ENCODE measurements around the gene GCSH. TPM values are rescaled to one million over a fixed set of nuclear protein-coding genes. Genes with fewer than 3 reads are reported as not detected.

GCSH gene
- total and polyA plus RNA-seq, 10 of the 15 experiments (the other 5 are each of a cell fraction or from before 2014, with no cell fraction given): 14.7 to 108 (median 39.3) TPM

- no peak for TF ChIP-seq KDM1A (IDR thresholded peaks at IDR 0.05; ENCODE audit: borderline replicate concordance)
- no peak for TF ChIP-seq ETV6 (conservative IDR thresholded peaks at IDR 0.05 in 1 of 2, IDR thresholded peaks at IDR 0.05 in 1 of 2; ENCODE audit: borderline replicate concordance in 1 of 2, low read depth in 1 of 2)
- no peak for TF ChIP-seq MYB (IDR thresholded peaks at IDR 0.05; ENCODE audit: borderline replicate concordance, low read depth, low read length)
- TF ChIP-seq, protein P1, sequence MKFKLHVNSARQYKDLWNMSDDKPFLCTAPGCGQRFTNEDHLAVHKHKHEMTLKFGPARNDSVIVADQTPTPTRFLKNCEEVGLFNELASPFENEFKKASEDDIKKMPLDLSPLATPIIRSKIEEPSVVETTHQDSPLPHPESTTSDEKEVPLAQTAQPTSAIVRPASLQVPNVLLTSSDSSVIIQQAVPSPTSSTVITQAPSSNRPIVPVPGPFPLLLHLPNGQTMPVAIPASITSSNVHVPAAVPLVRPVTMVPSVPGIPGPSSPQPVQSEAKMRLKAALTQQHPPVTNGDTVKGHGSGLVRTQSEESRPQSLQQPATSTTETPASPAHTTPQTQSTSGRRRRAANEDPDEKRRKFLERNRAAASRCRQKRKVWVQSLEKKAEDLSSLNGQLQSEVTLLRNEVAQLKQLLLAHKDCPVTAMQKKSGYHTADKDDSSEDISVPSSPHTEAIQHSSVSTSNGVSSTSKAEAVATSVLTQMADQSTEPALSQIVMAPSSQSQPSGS (IDR thresholded peaks at IDR 0.05; ENCODE audit: low read length): no peak
- no peak for TF ChIP-seq TARDBP (IDR thresholded peaks at IDR 0.05; ENCODE audit: borderline replicate concordance)
- TF ChIP-seq IKZF2 (IDR thresholded peaks at IDR 0.05): no peak
- no peak for TF ChIP-seq YBX1 (IDR thresholded peaks at IDR 0.05)
These were observed 11.3 kb upstream of the GCSH start (continued) for GRCh38 chr16:81107511-81107910.

DNA sequence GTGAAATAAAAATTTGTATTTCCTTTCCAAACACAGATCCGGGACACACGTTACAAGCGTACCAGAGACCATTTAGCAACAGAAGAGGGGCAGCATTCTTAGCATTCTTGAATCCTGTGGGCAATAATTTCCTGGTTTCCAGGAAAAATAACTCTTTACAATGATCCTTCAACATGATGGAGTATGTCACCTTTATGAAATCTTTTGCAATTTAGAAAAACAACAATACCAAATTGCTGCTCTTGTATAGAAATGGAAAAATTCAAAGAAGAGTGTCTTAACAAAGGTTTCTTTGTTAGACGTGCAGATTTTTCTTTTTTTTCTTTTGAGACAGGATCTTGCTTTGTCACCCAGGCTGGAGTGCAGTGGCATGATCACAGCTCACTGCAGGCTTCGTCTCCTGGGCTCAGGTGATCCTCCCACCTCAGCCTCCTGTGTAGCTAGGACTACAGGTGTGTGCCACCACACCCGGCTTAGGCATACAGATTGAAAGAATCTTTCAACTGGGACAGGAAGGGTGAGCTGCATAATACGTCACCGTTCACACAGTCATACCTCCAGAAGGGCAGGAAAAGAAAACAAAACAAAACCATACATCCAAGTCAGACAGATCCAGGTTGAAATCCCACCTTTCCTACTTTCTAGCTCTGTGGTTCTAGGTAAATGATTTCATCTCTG is 10.8 kb upstream of the GCSH start:
- no peak for DNase-seq (ENCODE audit: low read depth, low spot score)

More for the DNA sequence above, 10.8 kb upstream of the GCSH start:
- ChIA-PET POLR2A (no interaction called here), SMC1A (ENCODE audit: uncharacterized antibody, unreplicated experiment) (no interaction called here), RAD21 (ENCODE audit: unreplicated experiment) (no interaction called here), CTCF (interaction anchor here (0.9 kb wide), 1 partner anchor 31 kb away, joined by 3 read pairs; no protein-coding TSS in a partner anchor)
- FAIRE-seq (no peak), ATAC-seq (peak; percentile 14; the same call in 1 of the 3 replicates)
- no peak for TF ChIP-seq EED (IDR thresholded peaks at IDR 0.05; ENCODE audit: low read depth)
- no peak for TF ChIP-seq STAT3 (IDR thresholded peaks at IDR 0.05; ENCODE audit: low read depth, low read length)
- TF ChIP-seq NR2C2 (IDR thresholded peaks at IDR 0.05; ENCODE audit: borderline replicate concordance, control insufficient read depth, insufficient read length, low read depth): no peak
- no peak for TF ChIP-seq JUNB (IDR thresholded peaks at IDR 0.05)
- no peak for TF ChIP-seq MTA2 (IDR thresholded peaks at IDR 0.05; ENCODE audit: low read depth)
- no peak for TF ChIP-seq BMI1 (IDR thresholded peaks at IDR 0.05; ENCODE audit: borderline replicate concordance)
- TF ChIP-seq NFYB (IDR thresholded peaks at IDR 0.05; ENCODE audit: insufficient read depth, low read depth, low read length): no peak
- no peak for TF ChIP-seq KLF5 (IDR thresholded peaks at IDR 0.05; ENCODE audit: partially characterized antibody)
- TF ChIP-seq, protein P2, sequence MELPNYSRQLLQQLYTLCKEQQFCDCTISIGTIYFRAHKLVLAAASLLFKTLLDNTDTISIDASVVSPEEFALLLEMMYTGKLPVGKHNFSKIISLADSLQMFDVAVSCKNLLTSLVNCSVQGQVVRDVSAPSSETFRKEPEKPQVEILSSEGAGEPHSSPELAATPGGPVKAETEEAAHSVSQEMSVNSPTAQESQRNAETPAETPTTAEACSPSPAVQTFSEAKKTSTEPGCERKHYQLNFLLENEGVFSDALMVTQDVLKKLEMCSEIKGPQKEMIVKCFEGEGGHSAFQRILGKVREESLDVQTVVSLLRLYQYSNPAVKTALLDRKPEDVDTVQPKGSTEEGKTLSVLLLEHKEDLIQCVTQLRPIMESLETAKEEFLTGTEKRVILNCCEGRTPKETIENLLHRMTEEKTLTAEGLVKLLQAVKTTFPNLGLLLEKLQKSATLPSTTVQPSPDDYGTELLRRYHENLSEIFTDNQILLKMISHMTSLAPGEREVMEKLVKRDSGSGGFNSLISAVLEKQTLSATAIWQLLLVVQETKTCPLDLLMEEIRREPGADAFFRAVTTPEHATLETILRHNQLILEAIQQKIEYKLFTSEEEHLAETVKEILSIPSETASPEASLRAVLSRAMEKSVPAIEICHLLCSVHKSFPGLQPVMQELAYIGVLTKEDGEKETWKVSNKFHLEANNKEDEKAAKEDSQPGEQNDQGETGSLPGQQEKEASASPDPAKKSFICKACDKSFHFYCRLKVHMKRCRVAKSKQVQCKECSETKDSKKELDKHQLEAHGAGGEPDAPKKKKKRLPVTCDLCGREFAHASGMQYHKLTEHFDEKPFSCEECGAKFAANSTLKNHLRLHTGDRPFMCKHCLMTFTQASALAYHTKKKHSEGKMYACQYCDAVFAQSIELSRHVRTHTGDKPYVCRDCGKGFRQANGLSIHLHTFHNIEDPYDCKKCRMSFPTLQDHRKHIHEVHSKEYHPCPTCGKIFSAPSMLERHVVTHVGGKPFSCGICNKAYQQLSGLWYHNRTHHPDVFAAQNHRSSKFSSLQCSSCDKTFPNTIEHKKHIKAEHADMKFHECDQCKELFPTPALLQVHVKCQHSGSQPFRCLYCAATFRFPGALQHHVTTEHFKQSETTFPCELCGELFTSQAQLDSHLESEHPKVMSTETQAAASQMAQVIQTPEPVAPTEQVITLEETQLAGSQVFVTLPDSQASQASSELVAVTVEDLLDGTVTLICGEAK (IDR thresholded peaks at IDR 0.05; ENCODE audit: borderline replicate concordance): no peak
- TF ChIP-seq POLR2A (IDR thresholded peaks at IDR 0.05; ENCODE audit: low read depth, low read length): no peak
- TF ChIP-seq, protein P3, sequence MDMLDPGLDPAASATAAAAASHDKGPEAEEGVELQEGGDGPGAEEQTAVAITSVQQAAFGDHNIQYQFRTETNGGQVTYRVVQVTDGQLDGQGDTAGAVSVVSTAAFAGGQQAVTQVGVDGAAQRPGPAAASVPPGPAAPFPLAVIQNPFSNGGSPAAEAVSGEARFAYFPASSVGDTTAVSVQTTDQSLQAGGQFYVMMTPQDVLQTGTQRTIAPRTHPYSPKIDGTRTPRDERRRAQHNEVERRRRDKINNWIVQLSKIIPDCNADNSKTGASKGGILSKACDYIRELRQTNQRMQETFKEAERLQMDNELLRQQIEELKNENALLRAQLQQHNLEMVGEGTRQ (IDR thresholded peaks at IDR 0.05; ENCODE audit: borderline replicate concordance, low read depth, low read length): no peak
- no peak for TF ChIP-seq LARP7 (IDR thresholded peaks at IDR 0.05)
- H3K4me3 ChIP-seq: no peak overlapping the region
- no peak overlapping the region for H3K27ac ChIP-seq (ENCODE audit: control insufficient read depth, insufficient read depth)
- no peaks in the 10 kb centered on the region for H3K79me2 ChIP-seq (ENCODE audit: control insufficient read depth, insufficient read depth, low read length)
- no peaks in the 10 kb centered on the region for H3K9me3 ChIP-seq (replicated peaks; ENCODE audit: control insufficient read depth, insufficient read depth, low read length)
- in situ Hi-C loops (cut with MboI): no loop called here
- WGBS (ENCODE audit: insufficient coverage, insufficient replicate concordance, low lambda C conversion rate, missing lambda C conversion rate): 49% methylated on average over 8 of the region's 8 CpGs
- H3K4me2 ChIP-seq (ENCODE audit: control insufficient read depth, insufficient read depth): no peak overlapping the region
- intact Hi-C loops (cut with micrococcal nuclease; ENCODE audit: unreplicated experiment): no loop called here
- no peaks in the 10 kb centered on the region for H4K20me1 ChIP-seq (ENCODE audit: control insufficient read depth, insufficient read depth)
- no peak overlapping the region for H3K9ac ChIP-seq (ENCODE audit: control insufficient read depth, insufficient read depth, low read length)
- BruUV-seq (replicated peaks): no TSS peak
- no peak overlapping the region for H2AFZ ChIP-seq (ENCODE audit: control insufficient read depth, low read depth, low read length)
- H3K27me3 ChIP-seq (replicated peaks in 1 of 2; ENCODE audit: control insufficient read depth in 2 of 2, insufficient read depth in 2 of 2, low read length in 1 of 2): no peaks in the 10 kb centered on the region; a peak in 1 of 4 replicates
- H3K4me1 ChIP-seq (ENCODE audit: control insufficient read depth, insufficient read depth, low read length): no peaks in the 10 kb centered on the region
- no peaks in the 10 kb centered on the region for H3K36me3 ChIP-seq (ENCODE audit: control insufficient read depth in 2 of 2, insufficient read depth in 2 of 2, low read length in 1 of 2)
